Stimulated activated CD8-positive, alpha-beta memory T cell treated with anti-CD3 and anti-CD28 coated beads, Interleukin-12 subunit alpha, Interleukin-12 subunit beta, amount 100 ng/mL, for 4 hours (primary cell): Measurements from ENCODE around the gene SOST.
"Not testable (repeated sequence)": the region's sequence is repeated elsewhere in the genome, so short reads cannot be mapped to it uniquely, and the experiment has no call there.

ENCODE experiments used
- DNase-seq: peaks from one replicate; pipeline ENCODE4 v3.0.0-alpha.2; 2020; ENCODE audit warnings: low read depth

Gene SOST

GRCh38 chr17:43758497-43759174 lies at the start of gene SOST:
Gene SOST, minus strand, starts transcription at chr17:43758791. Its CDS starts 50 bp downstream, at chr17:43758741.
- DNase-seq = no peak

GRCh38 chr17:43808076-43808475 lies 49.5 kb upstream of the SOST start:
- no peak for DNase-seq

DNA sequence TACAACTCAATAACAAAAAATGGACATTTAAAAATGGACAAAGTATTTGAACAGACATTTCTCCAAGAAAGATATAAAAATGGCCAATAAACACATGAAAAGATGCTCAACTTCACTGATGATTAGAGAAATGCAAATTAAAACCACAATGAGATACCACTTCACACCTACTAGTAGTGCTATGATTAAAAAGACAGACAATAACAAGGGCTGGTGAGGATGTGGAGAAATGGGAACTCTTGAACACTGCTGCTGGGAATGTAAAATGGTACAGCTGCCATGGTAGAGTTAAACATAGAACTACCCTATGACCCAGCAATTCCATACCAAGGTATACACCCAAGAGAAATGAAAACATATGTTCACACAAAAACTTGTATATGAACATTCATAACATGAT lies 46.5 kb upstream of the SOST start:
- DNase-seq = no peak

DNA sequence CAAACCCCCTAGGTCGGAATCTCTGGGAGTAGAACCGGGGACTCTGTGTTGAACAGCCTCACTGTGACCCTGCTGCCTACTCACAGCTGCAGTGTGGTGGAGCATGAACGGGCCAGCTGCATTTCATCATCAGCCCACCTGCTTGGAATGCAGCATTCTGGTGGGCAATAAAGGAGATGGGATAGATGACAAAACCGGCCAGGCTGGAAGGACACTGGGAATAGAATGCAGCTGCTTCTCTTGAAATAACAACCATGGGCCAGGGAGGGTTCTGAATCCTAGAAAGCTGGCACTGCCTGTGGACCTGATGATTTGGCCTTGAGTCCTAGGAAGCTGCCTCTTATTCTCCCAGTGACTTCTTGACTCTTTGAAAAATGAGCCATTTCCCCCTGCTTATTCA lies 45.2 kb upstream of the SOST start:
- no peak for DNase-seq

DNA sequence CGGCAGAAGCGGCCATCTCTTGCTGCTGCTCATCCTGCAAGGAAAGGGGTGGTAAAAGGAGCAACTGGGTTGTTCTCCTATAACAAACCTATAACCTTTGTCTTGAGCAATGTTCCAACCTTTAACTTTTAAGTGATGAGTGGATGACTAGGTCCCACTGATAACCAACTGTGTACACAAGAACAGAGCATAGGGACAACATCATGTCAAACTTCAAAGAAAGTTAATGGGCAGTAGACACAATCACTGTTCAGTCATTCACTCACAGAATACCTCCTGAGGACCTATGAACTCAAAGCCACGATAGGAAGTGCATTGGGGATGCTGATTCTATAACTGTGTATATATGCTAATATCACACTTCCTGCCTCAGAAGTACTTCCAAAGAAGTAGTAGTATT lies 43.3 kb upstream of the SOST start:
- no peak for DNase-seq

DNA sequence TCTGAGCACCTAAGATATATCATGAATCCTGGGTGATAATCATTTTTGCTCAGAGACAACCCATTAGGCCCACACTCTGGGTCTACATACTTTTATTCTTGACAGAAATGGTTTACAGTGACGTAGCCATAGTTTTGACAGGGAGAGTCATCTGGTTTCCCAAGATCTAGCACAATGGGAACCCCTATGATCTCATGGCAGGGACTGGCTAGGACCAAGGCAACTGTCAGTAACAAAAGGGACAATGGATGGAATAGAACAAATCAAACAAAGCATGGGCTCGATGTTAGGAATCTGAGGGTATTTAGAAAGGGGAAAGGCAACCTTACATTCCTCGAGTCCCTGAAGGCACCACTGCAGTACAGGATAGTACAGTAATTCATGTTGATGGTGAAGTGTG lies 42.1 kb upstream of the SOST start:
- DNase-seq = no peak

DNA sequence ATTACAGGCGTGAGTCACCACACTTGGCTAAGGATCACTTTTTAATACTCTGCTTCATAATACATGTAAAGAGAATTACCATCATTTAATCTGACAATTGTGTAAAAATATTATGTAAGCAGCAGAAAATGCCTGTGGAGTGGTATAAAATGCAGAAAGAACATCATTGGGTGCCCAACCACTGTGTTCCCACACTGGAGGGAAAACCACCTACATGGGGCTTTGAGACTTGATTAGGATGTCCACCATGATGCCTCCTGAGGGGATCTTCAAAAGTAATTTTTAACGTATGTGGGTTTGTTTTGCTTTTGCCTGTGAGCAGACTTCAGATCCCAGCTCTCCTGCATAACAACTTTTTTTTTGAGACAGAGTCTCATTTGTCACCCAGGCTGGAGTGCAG lies 40.5 kb upstream of the SOST start:
- DNase-seq = no peak

DNA sequence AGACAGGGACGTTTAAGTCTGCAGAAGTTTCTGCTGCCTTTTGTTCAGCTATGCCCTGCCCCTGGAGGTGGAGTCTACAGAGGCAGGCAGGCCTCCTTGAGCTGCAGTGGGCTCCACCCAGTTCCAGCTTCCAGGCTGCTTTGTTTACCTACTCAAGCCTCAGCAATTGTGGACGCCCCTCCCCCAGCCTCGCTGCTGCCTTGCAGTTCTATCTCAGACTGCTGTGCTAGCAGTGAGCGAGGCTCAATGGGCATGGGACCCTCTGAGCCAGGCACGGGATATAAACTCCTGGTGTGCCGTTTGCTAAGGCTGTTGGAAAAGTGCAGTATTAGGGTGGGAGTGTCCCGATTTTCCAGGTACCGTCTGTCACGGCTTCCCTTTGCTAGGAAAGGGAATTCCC lies 39.4 kb upstream of the SOST start:
- DNase-seq = not testable (repeated sequence)

GRCh38 chr17:43792668-43793067 lies 34.1 kb upstream of the SOST start:
- not testable (repeated sequence) for DNase-seq

DNA sequence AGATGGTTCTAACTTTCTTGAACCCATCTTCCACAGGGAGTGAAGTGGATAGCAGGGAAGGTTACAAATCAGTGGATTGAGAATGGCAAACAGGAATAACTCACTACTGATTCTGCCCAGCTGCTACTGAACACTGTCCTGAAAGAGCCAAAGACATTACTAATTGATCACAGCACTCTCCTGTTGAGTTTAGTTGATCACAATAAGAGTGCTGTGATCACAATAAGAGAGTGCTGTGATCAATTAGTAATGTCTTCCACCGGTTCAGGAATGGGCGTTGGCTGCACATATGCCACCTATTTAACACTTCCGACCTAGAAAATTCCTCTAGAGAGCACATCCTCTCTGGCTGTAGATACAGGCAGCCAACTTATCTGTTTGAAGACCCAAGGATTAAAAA lies 33.0 kb upstream of the SOST start:
- DNase-seq = no peak

DNA sequence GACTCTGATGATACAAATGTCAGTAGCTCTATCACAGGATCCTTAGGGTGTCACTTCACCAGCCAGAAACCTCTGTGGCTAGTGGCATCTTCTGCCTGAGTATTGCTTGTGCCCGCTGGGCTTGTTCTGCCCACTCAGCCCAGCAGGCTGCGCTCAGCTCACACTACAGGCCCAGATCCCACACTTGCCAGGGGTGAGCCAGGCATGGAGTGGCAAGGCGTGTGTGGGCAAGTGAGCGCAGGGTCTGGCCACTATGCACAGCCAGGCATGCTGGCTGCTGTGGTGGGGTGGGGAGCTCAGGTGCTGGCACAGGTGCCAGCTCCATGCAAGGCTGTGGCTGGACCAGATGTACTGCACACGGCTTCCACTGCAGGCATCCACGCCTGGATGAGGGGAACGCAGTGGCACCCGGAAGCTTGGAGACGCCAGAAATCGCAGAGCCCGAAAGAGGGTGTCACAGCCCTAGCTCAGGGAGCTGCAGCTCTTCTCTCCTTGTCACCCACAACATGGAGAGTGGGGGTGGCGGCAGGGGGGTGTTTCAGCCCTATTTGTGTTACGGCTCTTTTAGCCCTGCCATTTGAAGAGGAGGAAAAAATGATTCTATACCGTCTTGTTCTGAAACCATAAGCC lies 31.8 kb upstream of the SOST start:
- no peak for DNase-seq

- no peak for DNase-seq
Measured at GRCh38 chr17:43789482-43789881, 30.9 kb upstream of the SOST start.

GRCh38 chr17:43788540-43788939 lies 29.9 kb upstream of the SOST start:
- DNase-seq = no peak

DNA sequence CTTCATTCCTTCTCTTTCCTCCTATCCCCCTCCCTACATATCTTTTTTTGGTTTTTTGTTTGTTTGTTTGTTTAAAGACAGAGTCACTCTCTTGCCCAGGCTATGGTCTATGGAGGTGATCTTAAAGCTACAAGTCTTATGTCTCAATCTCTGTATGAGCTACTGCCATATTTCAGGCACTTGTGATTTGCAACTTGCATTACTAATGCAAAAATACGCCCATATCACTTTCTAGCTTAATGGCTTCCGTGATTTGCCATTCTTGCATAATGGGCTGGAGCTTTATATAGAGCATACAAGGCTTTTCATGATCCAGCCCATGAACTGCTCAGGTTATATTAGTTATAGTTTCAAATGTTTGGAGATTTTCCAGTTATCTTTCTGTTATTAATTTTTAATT lies 29.1 kb upstream of the SOST start:
- DNase-seq = no peak

GRCh38 chr17:43784628-43785101 lies 26.1 kb upstream of the SOST start:
- DNase-seq = no peak

- no peak for DNase-seq
Measured at GRCh38 chr17:43784068-43784467, 25.5 kb upstream of the SOST start.

DNA sequence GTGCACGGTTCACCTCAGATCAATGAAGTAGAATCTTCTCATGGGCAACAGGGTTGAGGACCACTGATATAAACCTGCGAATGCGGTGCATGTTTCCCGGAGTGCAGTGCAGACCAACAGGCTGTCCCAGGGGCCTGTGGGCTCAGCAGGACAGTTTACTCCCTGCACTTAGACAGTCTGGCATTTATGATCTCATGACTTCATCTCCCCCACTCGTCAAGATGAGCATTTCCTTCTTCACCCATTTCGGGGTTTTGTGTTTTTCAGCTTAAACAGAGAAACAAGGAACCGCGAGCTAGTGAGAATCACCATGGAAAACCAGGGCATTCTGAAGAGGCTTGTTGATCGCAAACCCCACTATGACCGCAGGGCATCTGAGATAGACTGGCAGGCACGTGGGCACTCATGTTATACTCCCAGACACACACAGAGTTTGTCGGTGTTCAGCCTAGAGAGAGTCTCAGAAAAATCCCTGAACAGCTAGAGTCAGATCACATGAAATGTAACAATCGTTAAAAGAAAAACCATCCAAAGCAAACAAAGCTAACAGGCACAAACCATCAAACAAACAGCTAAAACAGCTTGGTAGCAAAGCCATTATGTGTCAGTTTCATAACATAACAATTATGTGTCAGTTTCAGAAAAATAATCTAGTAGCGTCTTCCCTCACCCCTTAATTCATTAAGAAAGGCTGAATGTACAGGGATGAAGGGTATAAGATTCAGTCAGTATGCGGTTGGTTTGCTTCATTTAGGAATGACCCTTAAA lies 24.5 kb upstream of the SOST start:
- no peak for DNase-seq

DNA sequence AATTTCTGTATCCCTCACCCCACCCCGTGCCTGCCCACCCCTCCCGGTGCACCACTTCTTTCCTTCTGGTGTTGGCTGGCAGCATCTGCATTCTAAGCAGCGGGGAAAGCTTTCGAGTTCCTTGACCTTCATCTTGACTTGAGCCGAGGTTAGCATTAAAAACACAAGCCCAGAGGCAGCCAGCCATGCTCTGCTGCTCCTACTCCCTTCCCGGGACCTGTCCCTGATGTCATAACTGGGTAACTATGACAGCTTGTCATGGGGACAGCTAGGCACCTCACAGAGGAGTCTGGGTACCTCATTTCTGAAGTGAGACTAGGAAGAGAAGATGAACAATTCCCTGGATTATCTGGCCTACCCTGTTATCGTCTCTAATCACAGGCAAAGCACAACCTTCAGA lies 21.5 kb upstream of the SOST start, which contains the start of gene CFAP97D1:
CFAP97D1 (plus strand) TSS at position 301 of the 400 bp plus-strand sequence; CDS start at position 329, 28 bp downstream.
- DNase-seq = no peak

DNA sequence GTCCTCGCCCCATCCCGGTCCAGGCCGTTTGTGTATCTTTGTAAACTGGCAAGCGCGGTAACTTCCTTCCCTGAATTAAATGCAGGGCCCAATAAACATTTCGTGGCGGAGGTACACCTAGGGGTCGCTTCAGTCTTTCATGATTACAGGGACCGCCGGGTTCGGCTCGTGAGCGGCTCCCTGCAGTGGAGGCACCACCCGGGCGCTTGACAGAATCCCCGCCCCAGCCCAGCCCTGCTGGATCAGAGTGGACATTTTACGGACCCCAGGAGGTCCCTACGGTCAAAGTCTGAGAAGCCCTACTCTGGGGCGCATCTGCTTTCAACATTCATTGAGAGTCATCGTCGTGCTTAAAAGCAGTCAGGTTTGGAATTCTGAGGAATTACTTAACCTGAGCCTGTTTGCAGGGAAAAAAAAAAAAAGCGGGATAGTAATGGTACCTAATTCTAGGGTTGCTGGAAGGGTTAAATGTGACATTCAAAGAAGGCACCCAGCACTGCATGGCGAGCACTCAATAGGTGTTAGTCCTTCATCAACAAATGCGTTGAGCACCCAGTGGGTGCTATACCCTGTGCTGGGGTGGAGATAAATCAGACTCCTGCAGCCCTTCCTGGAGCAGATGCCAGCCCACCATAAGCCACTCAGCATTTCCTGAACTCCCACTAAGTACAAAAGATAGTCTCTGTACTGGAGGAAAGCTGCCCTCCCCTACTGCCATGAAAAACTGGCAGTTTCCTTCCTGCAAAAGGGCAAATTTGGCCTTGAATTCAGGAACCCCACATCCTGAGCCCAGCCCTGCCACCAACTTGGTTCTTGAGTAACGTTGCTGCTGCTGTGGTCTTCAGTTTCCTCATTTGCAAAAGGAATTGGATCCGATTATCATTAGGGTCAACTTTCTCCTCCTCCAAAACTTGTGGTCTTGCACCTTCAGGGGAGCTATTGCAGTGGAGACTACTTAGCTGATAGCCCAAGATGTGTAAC lies 20.8 kb upstream of the SOST start:
- DNase-seq = no peak

DNA sequence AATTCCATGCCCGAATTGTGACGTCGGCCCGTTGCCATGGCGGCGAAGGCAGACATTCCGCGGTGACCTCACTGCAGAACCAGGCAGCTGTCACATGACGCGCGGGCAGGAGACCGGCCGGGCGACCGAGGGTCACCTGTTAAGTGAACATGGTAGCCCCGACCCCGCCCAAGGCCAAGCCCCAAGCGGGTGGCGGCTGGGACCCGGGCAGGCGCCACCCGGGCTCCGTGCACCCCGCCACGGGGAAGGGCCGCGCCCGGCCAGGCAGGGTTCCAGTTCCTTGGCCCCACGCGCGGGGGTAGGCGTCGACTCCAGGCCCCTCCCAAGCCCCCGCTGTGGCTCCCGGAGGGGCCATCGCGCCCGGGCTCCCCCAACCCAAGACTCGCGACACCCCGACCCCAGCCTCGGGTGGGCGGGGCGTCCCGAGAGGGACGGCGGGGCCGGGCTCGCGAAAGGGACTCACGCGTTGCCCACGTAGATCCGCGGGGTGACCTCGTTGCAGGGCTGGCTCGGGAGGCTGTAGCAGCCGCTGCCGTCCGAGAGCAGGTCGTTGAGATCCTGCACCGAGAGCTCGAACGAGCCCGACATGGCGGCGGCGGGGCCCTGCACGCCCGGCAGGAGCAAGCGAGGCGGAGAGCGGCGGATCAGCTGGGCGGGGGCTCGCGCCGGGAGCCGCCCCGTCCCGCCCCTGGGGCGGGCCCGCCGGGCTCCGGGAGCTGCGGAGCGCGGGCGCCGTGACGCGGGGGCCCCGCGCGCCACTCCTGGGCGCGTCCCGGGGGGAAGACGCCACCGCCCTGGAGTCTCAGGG lies 19.9 kb upstream of the SOST start, which contains the start of gene DUSP3:
DUSP3 (minus strand) TSS at position 641 of the 808 bp plus-strand sequence; CDS start at position 588, 53 bp downstream.
- peak; percentile 61 for DNase-seq
